ENCODE data around the gene ARHGEF3. TPM values are rescaled to one million over a fixed set of nuclear protein-coding genes. Genes with fewer than 3 reads are reported as not detected.

Gene ARHGEF3
- total RNA-seq, 1 donor from 2014 or later: 20.9 TPM

- TF ChIP-seq, protein P1, sequence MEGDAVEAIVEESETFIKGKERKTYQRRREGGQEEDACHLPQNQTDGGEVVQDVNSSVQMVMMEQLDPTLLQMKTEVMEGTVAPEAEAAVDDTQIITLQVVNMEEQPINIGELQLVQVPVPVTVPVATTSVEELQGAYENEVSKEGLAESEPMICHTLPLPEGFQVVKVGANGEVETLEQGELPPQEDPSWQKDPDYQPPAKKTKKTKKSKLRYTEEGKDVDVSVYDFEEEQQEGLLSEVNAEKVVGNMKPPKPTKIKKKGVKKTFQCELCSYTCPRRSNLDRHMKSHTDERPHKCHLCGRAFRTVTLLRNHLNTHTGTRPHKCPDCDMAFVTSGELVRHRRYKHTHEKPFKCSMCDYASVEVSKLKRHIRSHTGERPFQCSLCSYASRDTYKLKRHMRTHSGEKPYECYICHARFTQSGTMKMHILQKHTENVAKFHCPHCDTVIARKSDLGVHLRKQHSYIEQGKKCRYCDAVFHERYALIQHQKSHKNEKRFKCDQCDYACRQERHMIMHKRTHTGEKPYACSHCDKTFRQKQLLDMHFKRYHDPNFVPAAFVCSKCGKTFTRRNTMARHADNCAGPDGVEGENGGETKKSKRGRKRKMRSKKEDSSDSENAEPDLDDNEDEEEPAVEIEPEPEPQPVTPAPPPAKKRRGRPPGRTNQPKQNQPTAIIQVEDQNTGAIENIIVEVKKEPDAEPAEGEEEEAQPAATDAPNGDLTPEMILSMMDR (conservative IDR thresholded peaks at IDR 0.05): no peak
- H3K4me1 Mint-ChIP-seq (ENCODE audit: unreplicated experiment): peaks cover 24% of the 10 kb centered on the region
- peak overlapping the region; percentile 81 for H3K4me3 Mint-ChIP-seq
- no peaks in the 10 kb centered on the region for H3K9me3 Mint-ChIP-seq
- H3K27me3 Mint-ChIP-seq: no peaks in the 10 kb centered on the region
- no peak for DNase-seq (ENCODE audit: extremely low spot score, unreplicated experiment)
- peak overlapping the region; percentile 81 for H3K27ac Mint-ChIP-seq
- peaks cover 30% of the 10 kb centered on the region for H3K36me3 Mint-ChIP-seq
Observed at GRCh38 chr3:56684029-56684428, 117.7 kb downstream of the ARHGEF3 start.

DNA sequence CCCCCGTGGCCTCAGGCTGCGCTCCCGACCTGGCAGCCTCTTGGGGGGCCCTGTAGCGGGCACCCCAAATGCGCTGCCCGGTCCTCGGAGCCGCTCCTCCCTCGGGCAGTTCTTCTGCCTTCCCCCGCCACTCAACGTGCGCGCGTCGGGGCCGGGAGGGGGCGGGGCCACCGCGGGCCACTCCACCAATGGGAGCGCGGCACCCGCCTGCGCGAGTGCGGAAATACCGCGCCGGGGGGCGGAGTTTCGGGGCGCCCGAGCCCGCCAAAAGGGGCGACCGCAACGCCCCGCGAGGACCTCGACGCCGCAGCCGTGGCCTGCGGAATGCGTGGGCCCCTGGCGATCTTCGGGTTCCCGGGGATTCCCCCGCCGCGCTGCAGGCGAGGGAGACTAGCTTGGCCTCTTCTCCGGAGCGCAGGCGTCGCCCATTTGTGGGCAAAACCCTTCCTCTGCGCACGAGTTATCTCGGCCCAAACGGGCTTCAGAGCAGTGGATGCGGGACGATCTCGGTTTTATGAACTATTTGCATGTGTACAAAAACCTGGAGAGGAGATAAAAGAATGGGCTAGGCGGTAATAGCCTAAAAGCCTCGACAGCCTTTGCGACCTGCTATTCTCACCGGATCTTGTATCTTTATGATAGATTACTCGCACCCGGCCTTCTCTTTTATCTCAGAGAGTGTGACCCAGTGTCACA, 118.5 kb downstream of the ARHGEF3 start, which contains the start of gene TASOR:
Gene TASOR (minus strand): TSS at position 144 of the 696 bp plus-strand sequence. CDS start 259 bp downstream, outside the sequence.
- TF ChIP-seq, protein P1 (conservative IDR thresholded peaks at IDR 0.05): no peak
- H3K27ac Mint-ChIP-seq: peak within 1 kb of the TSS; percentile 97
- DNase-seq (ENCODE audit: extremely low spot score, unreplicated experiment): peak; percentile 84
- no peaks in the 10 kb centered on the region for H3K27me3 Mint-ChIP-seq
- peak within 1 kb of the TSS; percentile 95 for H3K4me3 Mint-ChIP-seq
- no peaks in the 10 kb centered on the region for H3K9me3 Mint-ChIP-seq
- H3K36me3 Mint-ChIP-seq: peaks cover 38% of the 10 kb centered on the region
- peaks cover 29% of the 10 kb centered on the region for H3K4me1 Mint-ChIP-seq (ENCODE audit: unreplicated experiment)

GRCh38 chr3:56682462-56683121, 119.2 kb downstream of the ARHGEF3 start:
- peak overlapping the region; percentile 95 for H3K4me3 Mint-ChIP-seq
- peak; percentile 84 for DNase-seq (ENCODE audit: extremely low spot score, unreplicated experiment)
- no peaks in the 10 kb centered on the region for H3K27me3 Mint-ChIP-seq
- H3K4me1 Mint-ChIP-seq (ENCODE audit: unreplicated experiment): peaks cover 32% of the 10 kb centered on the region
- TF ChIP-seq, protein P1 (conservative IDR thresholded peaks at IDR 0.05): no peak
- H3K36me3 Mint-ChIP-seq: peaks cover 41% of the 10 kb centered on the region
- H3K27ac Mint-ChIP-seq: peak overlapping the region; percentile 97
- H3K9me3 Mint-ChIP-seq: no peaks in the 10 kb centered on the region

DNA sequence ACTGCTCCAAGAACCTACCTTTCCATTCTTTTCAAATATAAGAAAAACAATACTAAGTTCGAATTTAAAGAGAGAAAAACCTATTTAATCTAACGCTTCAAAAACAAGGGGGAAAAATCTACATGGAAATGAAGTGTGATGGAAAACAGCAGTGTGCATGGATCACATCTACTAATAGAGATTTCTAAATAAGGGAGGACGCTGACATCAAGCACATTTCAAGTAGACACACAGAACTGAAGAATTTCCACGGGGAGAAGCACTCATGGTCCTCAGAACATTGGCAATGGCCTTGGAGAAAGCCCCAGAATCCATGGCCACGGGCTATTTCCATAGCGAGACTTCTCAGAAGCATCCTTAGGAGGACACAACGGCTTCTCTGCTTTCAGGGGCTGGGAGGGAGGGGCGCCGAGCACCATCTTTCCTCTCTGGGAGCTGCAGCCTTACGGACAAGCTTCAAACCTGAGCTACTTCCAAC, 119.7 kb downstream of the ARHGEF3 start:
- Mint-ChIP-seq H3K36me3 (peaks cover 45% of the 10 kb centered on the region), H3K27me3 (no peaks in the 10 kb centered on the region), H3K4me3 (peak overlapping the region; percentile 95)

GRCh38 chr3:56680054-56680580, 121.6 kb downstream of the ARHGEF3 start:
- H3K36me3 Mint-ChIP-seq: peaks cover 48% of the 10 kb centered on the region

More for the DNA sequence above, 119.7 kb downstream of the ARHGEF3 start:
- no peak for DNase-seq (ENCODE audit: extremely low spot score, unreplicated experiment)
- TF ChIP-seq, protein P1 (conservative IDR thresholded peaks at IDR 0.05): no peak
- H3K9me3 Mint-ChIP-seq: no peaks in the 10 kb centered on the region
- peaks cover 33% of the 10 kb centered on the region for H3K4me1 Mint-ChIP-seq (ENCODE audit: unreplicated experiment)
- H3K27ac Mint-ChIP-seq: peak overlapping the region; percentile 97

More at GRCh38 chr3:56680054-56680580, 121.6 kb downstream of the ARHGEF3 start:
- TF ChIP-seq, protein P1 (conservative IDR thresholded peaks at IDR 0.05): no peak
- Mint-ChIP-seq H3K4me3 (no peak overlapping the region), H3K4me1 (ENCODE audit: unreplicated experiment) (peaks cover 33% of the 10 kb centered on the region), H3K9me3 (no peaks in the 10 kb centered on the region), H3K27me3 (no peaks in the 10 kb centered on the region), H3K27ac (no peak overlapping the region)
- no peak for DNase-seq (ENCODE audit: extremely low spot score, unreplicated experiment)

Other genes with a start within 250 kb of the ARHGEF3 start
- gene CCDC66, start 244.8 kb downstream of the ARHGEF3 start, total RNA-seq (ENCODE audit: low replicate concordance): 20.7 and 39.5 TPM in 2 replicates
- gene TASOR, start 118.7 kb downstream of the ARHGEF3 start, total RNA-seq (ENCODE audit: low replicate concordance): 48.7 and 55.1 TPM in 2 replicates

Data from type B pancreatic cell (in vitro differentiated cells).